ENCODE results near the gene CLSTN1. TPM values are rescaled to one million over a fixed set of nuclear protein-coding genes. Genes with fewer than 3 reads are reported as not detected.

CLSTN1 gene
- total and polyA plus RNA-seq, 10 of the 15 experiments (the other 5 are each of a cell fraction or from before 2014, with no cell fraction given): 2.7 to 64.4 (median 23.2) TPM

DNA sequence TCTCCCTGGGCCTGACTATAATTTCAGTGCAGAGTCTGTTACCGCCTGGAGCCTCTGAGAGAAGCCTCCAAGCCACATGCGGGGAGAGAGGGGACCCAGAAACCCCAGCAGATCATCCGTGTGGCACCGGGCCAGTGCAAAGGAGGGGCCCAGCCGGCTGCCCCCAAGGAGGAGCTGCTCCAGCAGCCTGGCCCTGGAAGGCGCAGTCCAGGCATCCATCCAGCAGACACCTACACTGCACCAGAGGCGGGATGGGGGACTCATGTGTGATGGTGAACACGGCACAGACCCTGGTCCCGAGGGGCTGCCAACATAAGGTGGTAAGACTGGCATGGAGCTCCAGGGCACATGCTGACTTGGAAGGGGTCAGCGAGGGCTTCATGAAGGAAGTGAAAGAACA, 39.6 kb upstream of the CLSTN1 start:
- 71% methylated on average over 10 of the region's 10 CpGs for WGBS (ENCODE audit: insufficient coverage, insufficient replicate concordance, low lambda C conversion rate, missing lambda C conversion rate)

DNA sequence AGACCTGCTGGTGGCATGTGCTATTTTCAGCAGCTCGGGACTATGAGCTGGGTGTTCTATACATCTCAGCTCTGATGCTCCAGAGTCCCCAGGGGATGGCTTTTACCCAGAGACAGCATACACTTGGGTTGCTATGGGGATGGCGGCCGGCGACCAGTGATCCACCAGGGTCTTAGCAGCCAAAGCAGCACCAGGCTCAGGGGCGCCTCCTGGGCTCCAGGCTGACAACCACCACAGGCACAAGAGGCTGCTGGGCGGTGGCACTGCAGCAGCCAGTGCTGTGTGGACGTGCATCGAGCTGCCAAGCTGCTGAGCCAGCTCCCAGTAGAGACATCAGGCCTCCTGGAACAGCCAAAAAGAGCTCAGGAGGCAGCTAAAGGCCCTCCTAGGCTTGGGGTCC, 37.6 kb upstream of the CLSTN1 start:
- H3K4me2 ChIP-seq (ENCODE audit: control insufficient read depth, insufficient read depth): no peak overlapping the region
- H3K9ac ChIP-seq (ENCODE audit: control insufficient read depth, insufficient read depth, low read length): no peak overlapping the region
- no peaks in the 10 kb centered on the region for H3K27me3 ChIP-seq (replicated peaks in 1 of 2; ENCODE audit: control insufficient read depth in 2 of 2, insufficient read depth in 2 of 2, low read length in 1 of 2)
- no peak overlapping the region for H2AFZ ChIP-seq (ENCODE audit: control insufficient read depth, low read depth, low read length)
- CTCF ChIA-PET: interaction anchor here (0.9 to 19.1 kb wide), 9 partner anchors 9 to 349 kb away, joined by 3 to 562 read pairs (median 3); partner anchors contain the start of gene KIF1B
- H3K9me3 ChIP-seq (replicated peaks; ENCODE audit: control insufficient read depth, insufficient read depth, low read length): no peaks in the 10 kb centered on the region
- 67% methylated on average over 8 of the region's 8 CpGs for WGBS (ENCODE audit: insufficient coverage, insufficient replicate concordance, low lambda C conversion rate, missing lambda C conversion rate)
- peaks cover 32% of the 10 kb centered on the region for H3K4me1 ChIP-seq (ENCODE audit: control insufficient read depth, insufficient read depth, low read length)
- TF ChIP-seq CEBPB (IDR thresholded peaks at IDR 0.05; ENCODE audit: borderline replicate concordance in 1 of 2, low read depth in 2 of 2, low read length in 2 of 2): no peak
- TF ChIP-seq, protein P1, sequence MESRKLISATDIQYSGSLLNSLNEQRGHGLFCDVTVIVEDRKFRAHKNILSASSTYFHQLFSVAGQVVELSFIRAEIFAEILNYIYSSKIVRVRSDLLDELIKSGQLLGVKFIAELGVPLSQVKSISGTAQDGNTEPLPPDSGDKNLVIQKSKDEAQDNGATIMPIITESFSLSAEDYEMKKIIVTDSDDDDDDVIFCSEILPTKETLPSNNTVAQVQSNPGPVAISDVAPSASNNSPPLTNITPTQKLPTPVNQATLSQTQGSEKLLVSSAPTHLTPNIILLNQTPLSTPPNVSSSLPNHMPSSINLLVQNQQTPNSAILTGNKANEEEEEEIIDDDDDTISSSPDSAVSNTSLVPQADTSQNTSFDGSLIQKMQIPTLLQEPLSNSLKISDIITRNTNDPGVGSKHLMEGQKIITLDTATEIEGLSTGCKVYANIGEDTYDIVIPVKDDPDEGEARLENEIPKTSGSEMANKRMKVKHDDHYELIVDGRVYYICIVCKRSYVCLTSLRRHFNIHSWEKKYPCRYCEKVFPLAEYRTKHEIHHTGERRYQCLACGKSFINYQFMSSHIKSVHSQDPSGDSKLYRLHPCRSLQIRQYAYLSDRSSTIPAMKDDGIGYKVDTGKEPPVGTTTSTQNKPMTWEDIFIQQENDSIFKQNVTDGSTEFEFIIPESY (IDR thresholded peaks at IDR 0.05): peak; percentile 55; the same call in 1 of the 2 replicates
- H3K79me2 ChIP-seq (ENCODE audit: control insufficient read depth, insufficient read depth, low read length): no peaks in the 10 kb centered on the region
- DNase-seq (ENCODE audit: low read depth, low spot score) (no peak), ATAC-seq (no peak), FAIRE-seq (no peak)
- H3K4me3 ChIP-seq: no peak overlapping the region
- RAD21 ChIA-PET (ENCODE audit: unreplicated experiment): interaction anchor here (0.6 to 7.1 kb wide), 5 partner anchors 8 to 170 kb away, joined by 3 to 174 read pairs (median 3); no protein-coding TSS in a partner anchor
- in situ Hi-C loops (cut with MboI) (no loop called here), intact Hi-C loops (cut with micrococcal nuclease; ENCODE audit: unreplicated experiment) (loop anchor here (10.0 kb wide), 1 partner anchor 367 kb away; no protein-coding TSS in a partner anchor)
- no peak overlapping the region for H3K27ac ChIP-seq (ENCODE audit: control insufficient read depth, insufficient read depth)
- BruUV-seq (replicated peaks): no TSS peak
- SMC1A ChIA-PET (ENCODE audit: uncharacterized antibody, unreplicated experiment): interaction anchor here (1.0 to 16.6 kb wide), 3 partner anchors 11 to 246 kb away, joined by 3 to 428 read pairs (median 3); no protein-coding TSS in a partner anchor
- H3K36me3 ChIP-seq (ENCODE audit: control insufficient read depth in 2 of 2, insufficient read depth in 2 of 2, low read length in 1 of 2): peaks cover 0 to 3% of the 10 kb centered on the region in 2 experiments; a peak in 1 of 4 replicates
- H4K20me1 ChIP-seq (ENCODE audit: control insufficient read depth, insufficient read depth): no peaks in the 10 kb centered on the region
- POLR2A ChIA-PET: interaction anchor here (0.6 kb wide), 1 partner anchor 235 kb away, joined by 3 read pairs; no protein-coding TSS in a partner anchor

More for the DNA sequence above, 39.6 kb upstream of the CLSTN1 start:
- TF ChIP-seq HCFC1 (IDR thresholded peaks at IDR 0.05; ENCODE audit: low read length): no peak
- no peak for TF ChIP-seq SMARCA5 (IDR thresholded peaks at IDR 0.05)
- TF ChIP-seq IKZF1 (conservative IDR thresholded peaks at IDR 0.05): peak; percentile 19; the same call in 1 of the 2 replicates
- TF ChIP-seq SUPT20H (IDR thresholded peaks at IDR 0.05; ENCODE audit: borderline replicate concordance, control insufficient read depth, low read depth, low read length): no peak
- DNase-seq (ENCODE audit: low read depth, low spot score) (no peak), ATAC-seq (peak; percentile 3; the same call in 2 of the 3 replicates), FAIRE-seq (no peak)
- no peaks in the 10 kb centered on the region for H4K20me1 ChIP-seq (ENCODE audit: control insufficient read depth, insufficient read depth)
- H3K27me3 ChIP-seq (replicated peaks in 1 of 2; ENCODE audit: control insufficient read depth in 2 of 2, insufficient read depth in 2 of 2, low read length in 1 of 2): no peaks in the 10 kb centered on the region
- ChIA-PET CTCF (interaction anchor here (0.6 to 19.1 kb wide), 14 partner anchors 13 to 858 kb away, joined by 3 to 562 read pairs (median 3); partner anchors contain the start of gene TMEM201), RAD21 (ENCODE audit: unreplicated experiment) (interaction anchor here (0.8 to 7.1 kb wide), 8 partner anchors 32 to 248 kb away, joined by 3 to 174 read pairs (median 4); no protein-coding TSS in a partner anchor), POLR2A (interaction anchor here (0.8 to 1.6 kb wide), 3 partner anchors 10 to 79 kb away, joined by 4 to 9 read pairs (median 6); no protein-coding TSS in a partner anchor), SMC1A (ENCODE audit: uncharacterized antibody, unreplicated experiment) (interaction anchor here (0.7 to 16.6 kb wide), 15 partner anchors 10 to 275 kb away, joined by 3 to 428 read pairs (median 4); partner anchors contain the start of gene TMEM201)
- H3K36me3 ChIP-seq (ENCODE audit: control insufficient read depth in 2 of 2, insufficient read depth in 2 of 2, low read length in 1 of 2): 0 out of 4 replicates have a peak, but pooled peaks cover 0 to 3% of the 10 kb centered on the region in 2 experiments
- H3K4me2 ChIP-seq (ENCODE audit: control insufficient read depth, insufficient read depth): peak overlapping the region; percentile 74
- intact Hi-C loops (cut with micrococcal nuclease; ENCODE audit: unreplicated experiment): loop anchor here (10.0 kb wide), 1 partner anchor 369 kb away; no protein-coding TSS in a partner anchor
- H3K9me3 ChIP-seq (replicated peaks; ENCODE audit: control insufficient read depth, insufficient read depth, low read length): no peaks in the 10 kb centered on the region
- H3K79me2 ChIP-seq (ENCODE audit: control insufficient read depth, insufficient read depth, low read length): no peaks in the 10 kb centered on the region
- no TSS peak for BruUV-seq (replicated peaks)
- H3K4me3 ChIP-seq: no peak overlapping the region
- peaks cover 34% of the 10 kb centered on the region for H3K4me1 ChIP-seq (ENCODE audit: control insufficient read depth, insufficient read depth, low read length)
- H3K27ac ChIP-seq (ENCODE audit: control insufficient read depth, insufficient read depth): peak overlapping the region; percentile 83
- peak overlapping the region; percentile 66; the same call in 1 of the 2 replicates for H3K9ac ChIP-seq (ENCODE audit: control insufficient read depth, insufficient read depth, low read length)
- H2AFZ ChIP-seq (ENCODE audit: control insufficient read depth, low read depth, low read length): peak overlapping the region; percentile 66
- in situ Hi-C loops (cut with MboI): no loop called here
